NCI-H2029 treated with DMSO at 0.1 percent for 48 hours (cell line): ENCODE data around the gene DNAH12.
A peak's percentile ranks its signal among the peaks of the same experiment; 100 is the strongest.

Experiments used
- DNase-seq: peaks from one replicate; lab custom pipeline; 2025; lab: John Stamatoyannopoulos, UW

DNAH12 gene

GRCh38 chr3:57544181-57545125, at the start of gene DNAH12:
Gene DNAH12 (minus strand): TSS chr3:57544344. CDS start chr3:57542870, 1,474 bp downstream.
- peak; percentile 52 for DNase-seq

GRCh38 chr3:57592306-57592705, 48.2 kb upstream of the DNAH12 start:
- no peak for DNase-seq

- no peak for DNase-seq
These were observed 43.8 kb upstream of the DNAH12 start for GRCh38 chr3:57587905-57588304.

GRCh38 chr3:57586778-57587177, 42.6 kb upstream of the DNAH12 start:
- no peak for DNase-seq

GRCh38 chr3:57583544-57583943, 39.4 kb upstream of the DNAH12 start:
- DNase-seq = no peak

- no peak for DNase-seq
These were observed 38.5 kb upstream of the DNAH12 start for GRCh38 chr3:57582474-57583168.

GRCh38 chr3:57577801-57578200, 33.7 kb upstream of the DNAH12 start:
- no peak for DNase-seq

- DNase-seq = no peak
These were observed 32.0 kb upstream of the DNAH12 start for GRCh38 chr3:57575966-57576626.

- DNase-seq = no peak
These were observed 28.0 kb upstream of the DNAH12 start for GRCh38 chr3:57572096-57572495.

GRCh38 chr3:57570878-57571277, 26.7 kb upstream of the DNAH12 start:
- no peak for DNase-seq

- no peak for DNase-seq
These were observed 25.8 kb upstream of the DNAH12 start for GRCh38 chr3:57569859-57570450.

GRCh38 chr3:57559526-57559925, 15.4 kb upstream of the DNAH12 start:
- DNase-seq = no peak

GRCh38 chr3:57557085-57557537, 13.0 kb upstream of the DNAH12 start:
- no peak for DNase-seq

GRCh38 chr3:57556459-57557084, 12.4 kb upstream of the DNAH12 start:
- DNase-seq = no peak

GRCh38 chr3:57555738-57556458, 11.8 kb upstream of the DNAH12 start, which contains the start of gene PDE12:
Gene PDE12 (plus strand): TSS chr3:57556274. CDS start chr3:57556380, 106 bp downstream.
- peak; percentile 48 for DNase-seq

GRCh38 chr3:57555306-57555705, 11.2 kb upstream of the DNAH12 start:
- DNase-seq = no peak

- DNase-seq = no peak
These were observed 2.5 kb upstream of the DNAH12 start for GRCh38 chr3:57546616-57547015.

- no peak for DNase-seq
These were observed 1.6 kb upstream of the DNAH12 start for GRCh38 chr3:57545636-57546268.

GRCh38 chr3:57538465-57538864, 5.7 kb downstream of the DNAH12 start:
- DNase-seq = no peak

GRCh38 chr3:57530071-57530608, 14.0 kb downstream of the DNAH12 start:
- DNase-seq = no peak
